Large intestine (tissue), 3 donors: ENCODE results near the gene ZNF354C. TPM values are rescaled to one million over a fixed set of nuclear protein-coding genes. Genes with fewer than 3 reads are reported as not detected.

Experiments
- DNase-seq, 2 donors: peaks; one replicate each; pipeline versions ENCODE4 v3.0.0 to v3.0.0-alpha.2; 2013
- H3K27ac ChIP-seq: one replicate; pipeline ENCODE4 v1.5.1; 2013; ENCODE audit warnings: low read length
- H3K27me3 ChIP-seq: 2 replicates; pipeline ENCODE4 v1.6.1; 2013; ENCODE audit warnings: low read length; ENCODE audit not compliant: control insufficient read depth, insufficient read depth
- H3K36me3 ChIP-seq: 2 replicates; pipeline ENCODE4 v1.6.1; 2013; ENCODE audit warnings: low read length; ENCODE audit not compliant: control insufficient read depth, insufficient read depth
- H3K4me1 ChIP-seq: one replicate; pipeline ENCODE4 v1.6.1; 2013; ENCODE audit warnings: low read length; ENCODE audit not compliant: control insufficient read depth, insufficient read depth
- H3K4me3 ChIP-seq: one replicate; pipeline ENCODE4 v1.5.1; 2013; ENCODE audit warnings: low read length
- H3K9me3 ChIP-seq: one replicate; pipeline ENCODE4 v1.6.1; 2013; ENCODE audit warnings: mild to moderate bottlenecking, low read depth, low read length, moderate library complexity; ENCODE audit not compliant: control insufficient read depth
- WGBS: methylation state at CpG from one replicate; pipeline ENCODE4 v1.1.5; 2013; ENCODE audit warnings: low lambda C conversion rate; ENCODE audit not compliant: insufficient coverage; 5-methylcytosine and 5-hydroxymethylcytosine counted together
- polyA plus RNA-seq: library from polyadenylated mRNA; unstranded; fragments of 120-200 nt; gene quantifications from one replicate; pipeline ENCODE4 v1.2.1, GENCODE V29; 2013

Gene ZNF354C
- polyA plus RNA-seq, 1 donor: 6.0 TPM

DNA sequence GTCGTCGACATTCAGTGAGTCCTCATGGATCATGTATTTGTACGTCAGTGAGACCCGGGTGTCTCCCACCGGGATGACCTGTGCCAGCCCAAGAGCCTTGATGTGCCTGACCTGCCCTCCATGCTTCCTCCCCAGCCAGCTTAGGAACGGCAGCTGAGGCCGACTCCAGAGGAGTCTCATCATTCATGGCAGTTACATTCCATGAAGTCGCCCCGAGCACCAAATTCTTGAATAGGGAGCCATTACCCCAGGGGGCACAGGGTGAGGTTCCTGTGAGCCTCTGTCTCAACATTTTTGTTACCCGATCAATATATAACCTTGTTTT is 67.8 kb downstream of the ZNF354C start:
- no peaks in the 10 kb centered on the region for H3K27me3 ChIP-seq
- no peak for DNase-seq
- peaks cover 17% of the 10 kb centered on the region for H3K9me3 ChIP-seq
- H3K36me3 ChIP-seq: no peaks in the 10 kb centered on the region
- H3K4me1 ChIP-seq: no peaks in the 10 kb centered on the region
- H3K4me3 ChIP-seq: no peak overlapping the region
- no CpG with 5 or more reads among the region's 10 CpGs for WGBS
- H3K27ac ChIP-seq: no peak overlapping the region

DNA sequence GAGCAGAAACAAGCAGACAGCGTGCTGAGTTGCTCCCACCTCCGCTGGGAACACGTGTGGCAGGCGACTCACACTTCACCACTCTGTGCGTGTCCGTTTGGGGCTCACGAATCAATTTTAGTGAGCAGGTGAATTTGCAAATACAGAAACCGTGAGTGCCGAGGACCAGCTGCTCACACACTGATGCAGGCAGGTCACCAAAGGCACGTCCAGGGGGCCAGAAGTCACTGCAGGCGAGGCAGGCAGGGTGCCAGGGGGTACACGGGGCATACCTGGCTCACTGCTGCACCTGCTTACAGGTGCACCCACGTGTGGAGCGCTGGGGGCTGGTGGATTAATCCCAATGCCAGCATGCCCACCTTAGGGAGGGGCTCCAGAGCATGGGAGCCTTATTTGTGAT is 68.8 kb downstream of the ZNF354C start:
- Histone ChIP-seq H3K4me1 (no peaks in the 10 kb centered on the region), H3K36me3 (no peaks in the 10 kb centered on the region), H3K27me3 (no peaks in the 10 kb centered on the region), H3K4me3 (no peak overlapping the region), H3K27ac (no peak overlapping the region), H3K9me3 (peaks cover 17% of the 10 kb centered on the region)
- no CpG with 5 or more reads among the region's 14 CpGs for WGBS
- DNase-seq: no peak

DNA sequence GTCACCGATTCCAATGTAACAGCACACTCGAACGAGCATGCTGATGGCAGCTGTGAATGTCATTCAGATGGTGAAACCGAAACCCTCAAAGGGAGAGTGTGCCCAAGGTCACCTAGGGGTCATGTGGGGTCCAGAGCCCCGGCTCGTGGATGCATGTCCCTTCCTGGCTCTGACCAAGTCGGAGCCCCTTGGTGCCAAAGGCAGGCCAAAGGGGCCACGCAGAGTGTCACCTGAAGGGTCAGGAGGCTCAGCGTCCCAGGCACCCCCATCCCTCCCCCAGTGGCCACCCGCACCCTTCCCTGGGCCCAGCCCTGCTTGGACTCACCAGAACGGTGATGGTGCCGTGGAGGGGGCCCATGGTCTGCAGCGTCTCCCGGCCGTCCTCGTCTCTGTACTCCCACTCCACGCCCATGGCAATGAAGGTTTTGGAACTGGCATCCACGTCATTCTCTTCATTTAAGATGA is 69.5 kb downstream of the ZNF354C start:
- H3K27ac ChIP-seq: no peak overlapping the region
- H3K27me3 ChIP-seq: no peaks in the 10 kb centered on the region
- H3K36me3 ChIP-seq: no peaks in the 10 kb centered on the region
- H3K4me3 ChIP-seq: no peak overlapping the region
- no peak for DNase-seq
- H3K4me1 ChIP-seq: no peaks in the 10 kb centered on the region
- WGBS: no CpG with 5 or more reads among the region's 18 CpGs
- peaks cover 13% of the 10 kb centered on the region for H3K9me3 ChIP-seq

DNA sequence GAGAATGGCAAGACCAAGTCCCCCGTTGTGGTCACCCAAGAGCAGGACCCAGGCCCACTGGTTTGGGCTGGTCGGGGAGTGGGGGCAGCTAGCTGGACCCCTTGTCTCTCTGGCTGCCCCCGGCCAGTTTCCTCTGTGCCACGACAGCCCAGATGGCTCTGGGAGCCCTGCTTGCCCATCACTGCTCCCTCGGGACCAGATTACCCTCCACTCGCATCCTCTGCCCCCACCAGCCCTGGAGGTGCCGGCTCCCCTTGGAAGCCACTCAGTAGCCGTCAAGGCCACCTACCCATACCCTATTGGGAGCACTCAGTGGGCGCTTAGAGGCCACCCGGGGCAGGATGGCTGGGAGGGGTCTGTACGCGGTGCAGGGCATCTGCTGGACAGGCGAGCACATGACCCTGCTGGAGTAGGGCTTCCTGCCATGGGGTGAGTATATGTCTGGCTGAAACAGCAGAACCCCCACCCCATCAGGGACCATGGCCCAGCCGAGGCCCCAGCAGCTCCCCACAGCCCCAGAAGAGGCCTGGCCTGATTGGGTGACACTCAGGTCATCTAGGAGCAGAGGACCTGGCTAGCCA is 70.0 kb downstream of the ZNF354C start:
- H3K9me3 ChIP-seq: peaks cover 8% of the 10 kb centered on the region
- H3K27ac ChIP-seq: no peak overlapping the region
- H3K4me1 ChIP-seq: no peaks in the 10 kb centered on the region
- DNase-seq: no peak
- H3K36me3 ChIP-seq: no peaks in the 10 kb centered on the region
- no peaks in the 10 kb centered on the region for H3K27me3 ChIP-seq
- no peak overlapping the region for H3K4me3 ChIP-seq
- no CpG with 5 or more reads among the region's 14 CpGs for WGBS

DNA sequence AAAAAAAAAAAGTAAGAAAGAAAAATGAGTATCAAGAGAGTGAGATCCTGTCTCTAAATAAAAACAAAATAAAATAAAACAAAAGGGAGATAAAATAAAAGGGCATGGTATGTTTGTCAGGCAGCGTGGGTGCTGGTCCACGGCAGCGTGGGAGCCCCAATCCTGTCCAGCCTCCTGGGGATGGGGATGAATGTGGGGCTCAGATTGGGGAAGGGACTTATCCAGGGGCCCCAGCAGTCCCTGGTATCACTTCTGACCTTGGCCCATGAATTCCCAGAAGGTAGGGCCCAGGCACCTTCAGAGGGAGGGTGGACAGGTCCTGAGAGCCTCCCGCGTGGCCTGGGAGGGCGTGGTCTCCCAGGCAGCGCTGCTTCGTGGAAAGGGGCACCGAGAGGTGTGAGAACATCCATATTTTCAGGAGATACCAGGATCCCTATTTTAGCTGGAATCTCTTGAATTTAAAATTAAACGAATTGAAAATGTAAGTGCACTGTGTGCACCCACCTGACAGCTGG is 71.2 kb downstream of the ZNF354C start:
- H3K4me3 ChIP-seq: no peak overlapping the region
- WGBS: 100% methylated on average over 1 of the region's 10 CpGs
- H3K27ac ChIP-seq: no peak overlapping the region
- H3K9me3 ChIP-seq: peaks cover under 1% of the 10 kb centered on the region
- no peaks in the 10 kb centered on the region for H3K27me3 ChIP-seq
- no peaks in the 10 kb centered on the region for H3K4me1 ChIP-seq
- DNase-seq: no peak
- H3K36me3 ChIP-seq: no peaks in the 10 kb centered on the region

DNA sequence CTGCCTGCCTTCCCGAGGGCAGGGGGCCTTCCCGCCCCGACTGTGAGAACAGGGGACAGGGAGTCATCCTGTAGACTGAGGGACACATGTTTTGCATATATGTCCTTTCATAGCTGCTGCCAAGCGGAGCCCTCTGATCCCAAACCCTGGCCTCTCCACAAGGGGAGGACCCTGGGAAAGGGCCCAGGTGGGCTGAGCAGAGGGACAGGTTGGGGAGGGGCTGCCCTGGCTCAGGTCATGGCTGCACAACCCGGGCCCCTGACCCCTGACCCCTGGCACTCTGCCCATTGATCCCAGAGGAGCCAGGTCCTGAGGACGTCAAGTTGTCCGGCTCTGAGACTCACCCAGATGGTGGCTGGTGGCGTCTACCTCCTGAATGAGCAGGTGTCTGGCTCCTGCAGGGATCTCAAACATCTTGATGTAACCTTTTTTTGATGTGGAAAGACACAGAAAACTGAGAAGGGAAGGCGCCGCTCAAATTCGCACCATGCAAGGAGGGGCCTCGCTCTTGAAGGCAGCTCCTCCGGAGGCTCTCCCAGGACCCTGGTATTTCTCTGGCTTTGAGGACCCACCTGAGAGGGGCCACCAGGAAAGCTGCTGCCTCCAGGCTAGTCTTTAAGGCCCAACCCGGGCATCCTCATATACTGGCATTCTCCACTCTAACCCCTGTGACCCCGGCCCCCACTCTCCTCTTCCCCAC is 71.9 kb downstream of the ZNF354C start:
- H3K27ac ChIP-seq: no peak overlapping the region
- DNase-seq: no peak
- no peaks in the 10 kb centered on the region for H3K9me3 ChIP-seq
- H3K36me3 ChIP-seq: no peaks in the 10 kb centered on the region
- no peaks in the 10 kb centered on the region for H3K27me3 ChIP-seq
- H3K4me3 ChIP-seq: no peak overlapping the region
- no CpG with 5 or more reads among the region's 15 CpGs for WGBS
- no peaks in the 10 kb centered on the region for H3K4me1 ChIP-seq

DNA sequence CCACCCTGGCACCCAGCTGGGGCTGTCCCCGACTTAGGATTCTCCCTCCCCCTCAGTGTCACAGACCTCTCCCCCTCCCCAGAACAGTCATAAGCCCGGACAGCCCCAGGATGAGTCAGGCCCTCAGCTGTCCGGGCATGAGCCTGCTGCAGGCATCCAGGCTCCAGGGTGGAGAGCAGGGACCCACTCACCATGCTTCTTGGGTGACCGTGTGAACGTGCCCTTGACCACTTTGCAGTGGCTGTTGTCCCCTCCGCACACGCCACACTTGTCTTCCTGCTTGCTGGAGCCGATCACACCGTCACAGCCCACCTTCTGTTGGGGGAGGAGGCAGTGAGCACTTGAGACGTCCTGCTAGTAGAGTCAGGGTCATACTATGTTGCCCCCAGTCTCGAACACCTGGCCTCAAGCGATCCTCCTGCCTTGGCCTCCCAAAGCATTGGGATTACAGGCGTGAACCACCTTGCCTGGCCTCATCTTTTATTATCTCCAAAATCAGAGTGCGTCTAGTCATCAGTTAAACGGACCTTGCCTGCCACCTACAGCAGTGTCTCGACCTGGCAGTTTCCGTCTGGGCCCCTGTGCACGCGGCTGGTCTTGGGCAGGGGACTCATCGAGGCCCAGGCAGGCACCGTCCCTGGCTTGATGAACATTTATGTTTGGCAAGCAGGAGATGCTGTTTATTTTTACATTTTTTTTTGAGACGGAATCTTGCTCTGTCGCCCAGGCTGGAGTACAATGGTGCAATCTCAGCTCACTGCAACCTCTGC is 72.6 kb downstream of the ZNF354C start:
- H3K4me3 ChIP-seq: no peak overlapping the region
- no peaks in the 10 kb centered on the region for H3K27me3 ChIP-seq
- no peaks in the 10 kb centered on the region for H3K36me3 ChIP-seq
- no peaks in the 10 kb centered on the region for H3K9me3 ChIP-seq
- no peaks in the 10 kb centered on the region for H3K4me1 ChIP-seq
- WGBS: no CpG with 5 or more reads among the region's 23 CpGs
- DNase-seq: no peak
- no peak overlapping the region for H3K27ac ChIP-seq

Other genes starting within 250 kb of the ZNF354C start
- 31.0 TPM for gene ZNF354B, start 200.4 kb upstream of the ZNF354C start, polyA plus RNA-seq
- gene ZFP2, start 164.5 kb upstream of the ZNF354C start, polyA plus RNA-seq: 2.5 TPM
- 2.9 TPM for gene ZNF454, start 119.2 kb upstream of the ZNF354C start, polyA plus RNA-seq
- 0.70 TPM for gene GRM6, start 65.1 kb upstream of the ZNF354C start, polyA plus RNA-seq
- gene ZNF879, start 36.6 kb upstream of the ZNF354C start, polyA plus RNA-seq: 3.8 TPM